PC-3 (cell line): ENCODE results near the gene CDH26. TPM values are rescaled to one million over a fixed set of nuclear protein-coding genes. Genes with fewer than 3 reads are reported as not detected.

ENCODE experiments used
- ATAC-seq: fragments of 200-7000 bp; cut with Tn5 transposase; 2 replicates; pipeline ENCODE4 v1.9.1; 2020; ENCODE audit warnings: mild to moderate bottlenecking, moderate library complexity
- BruUV-seq: library from RNA; stranded (reverse); fragments of 400-500 nt; replicated peaks from 2 replicates; lab custom pipeline; 2021; lab: Mats Ljungman, UMichigan
- CTCF ChIA-PET: fragments of 300-600 bp; sonication (Branson Sonifier 250); formaldehyde crosslinking; loops from one replicate; lab custom pipeline; 2022; ENCODE audit warnings: antibody characterized with exemption; lab: Charles Lee
- POLR2A ChIA-PET: fragments of 300-600 bp; sonication (Branson Sonifier 250); formaldehyde crosslinking; loops from one replicate; lab custom pipeline; 2022; ENCODE audit warnings: antibody characterized with exemption; ENCODE audit not compliant: unreplicated experiment; lab: Charles Lee
- DNase-seq: peaks from one replicate; pipeline ENCODE4 v3.0.0-alpha.2; 2015
- H2AFZ ChIP-seq: fragments of 300-600 bp; sonication (generic); 2 replicates; pipeline ENCODE4 v1.6.0; 2016; ENCODE audit warnings: antibody characterized with exemption, low read length
- H3F3A ChIP-seq: fragments of 300-600 bp; sonication (generic); one replicate; pipeline ENCODE4 v1.6.0; 2017; ENCODE audit warnings: antibody characterized with exemption, low read length, control low read depth, mild to moderate bottlenecking; ENCODE audit not compliant: unreplicated experiment
- H3K27ac ChIP-seq: fragments of 300-600 bp; sonication (generic); 2 replicates; pipeline ENCODE4 v1.5.1; 2016; ENCODE audit warnings: mild to moderate bottlenecking, low read length
- H3K27me3 ChIP-seq: fragments of 300-600 bp; sonication (generic); 2 replicates; pipeline ENCODE4 v1.6.1; 2016; ENCODE audit warnings: low read length, mixed read lengths
- H3K36me3 ChIP-seq: fragments of 300-600 bp; sonication (generic); 2 replicates; pipeline ENCODE4 v1.6.1; 2016; ENCODE audit warnings: low read depth, mixed run types, low read length, mixed read lengths
- H3K4me1 ChIP-seq: fragments of 300-600 bp; sonication (generic); 2 replicates; pipeline ENCODE4 v1.5.1; 2016; ENCODE audit warnings: low read length; ENCODE audit not compliant: insufficient read depth
- H3K4me2 ChIP-seq: fragments of 300-600 bp; sonication (generic); 2 replicates; pipeline ENCODE4 v1.6.0; 2016; ENCODE audit warnings: low read length
- H3K4me3 ChIP-seq: fragments of 300-600 bp; sonication (generic); 2 replicates; pipeline ENCODE4 v1.5.1; 2016; ENCODE audit warnings: mild to moderate bottlenecking, low read length, mixed read lengths
- H3K79me2 ChIP-seq: fragments of 300-600 bp; sonication (generic); 2 replicates; pipeline ENCODE4 v1.6.1; 2017; ENCODE audit warnings: low read length, mixed read lengths
- H3K9ac ChIP-seq: fragments of 300-600 bp; sonication (generic); 2 replicates; pipeline ENCODE4 v1.6.0; 2016; ENCODE audit warnings: mild to moderate bottlenecking, low read length
- H3K9me2 ChIP-seq: fragments of 300-600 bp; sonication (generic); replicated peaks from 2 replicates; pipeline ENCODE4 v1.6.1; 2016; ENCODE audit warnings: mixed run types, low read length, mixed read lengths
- H3K9me3 ChIP-seq: fragments of 300-600 bp; sonication (generic); 2 replicates; pipeline ENCODE4 v1.6.1; 2016; ENCODE audit warnings: low read length, mixed read lengths
- H4K20me1 ChIP-seq: fragments of 300-600 bp; sonication (generic); 2 replicates; pipeline ENCODE4 v1.6.1; 2016; ENCODE audit warnings: low read length, mixed read lengths
- CTCF ChIP-seq: fragments of 300-600 bp; sonication (generic); conservative IDR thresholded peaks from 2 replicates; pipeline ENCODE4 v1.5.1; 2017; ENCODE audit warnings: antibody characterized with exemption, low read depth, mild to moderate bottlenecking, low read length
- EZH2 ChIP-seq: fragments of 300-600 bp; sonication (generic); IDR thresholded peaks from one replicate; pipeline ENCODE4 v1.6.1; 2017; ENCODE audit warnings: antibody characterized with exemption, mild to moderate bottlenecking, low read length; ENCODE audit not compliant: unreplicated experiment
- EZH2phosphoT487 ChIP-seq: fragments of 300-600 bp; sonication (generic); IDR thresholded peaks from 2 replicates; pipeline ENCODE4 v1.6.1; 2018; ENCODE audit warnings: mild to moderate bottlenecking, antibody characterized with exemption, low read length, borderline replicate concordance
- intact Hi-C: fragments of 100-400 bp; cut with micrococcal nuclease; formaldehyde crosslinking; loops from 2 replicates; pipeline ENCODE4 v1.9.0; 2023
- total RNA-seq: library from RNA; depleted of rRNA; stranded (reverse); fragments of >200 nt; gene quantifications from 2 replicates; pipeline ENCODE4 v1.2.3, GENCODE V29; 2014

Gene CDH26
- total RNA-seq, 1 experiment from 2014 or later, result 1.2 TPM

- no peak overlapping the region for H3K27ac ChIP-seq
- no peaks in the 10 kb centered on the region for H3K9me3 ChIP-seq
- H3K9me2 ChIP-seq, result no peaks in the 10 kb centered on the region
- no peaks in the 10 kb centered on the region for H4K20me1 ChIP-seq
- H3F3A ChIP-seq, result no peaks in the 10 kb centered on the region
- no peaks in the 10 kb centered on the region for H3K4me1 ChIP-seq
- no peak overlapping the region for H2AFZ ChIP-seq
- H3K4me2 ChIP-seq, result no peak overlapping the region
- ChIA-PET CTCF (interaction anchor here (1.6 kb wide), 1 partner anchor 109 kb away, joined by 5 read pairs; no protein-coding TSS in a partner anchor), POLR2A (no interaction called here)
- H3K79me2 ChIP-seq, result no peaks in the 10 kb centered on the region
- DNase-seq (no peak), ATAC-seq (no peak)
- peaks cover 3% of the 10 kb centered on the region; the same call in 1 of the 2 replicates for H3K36me3 ChIP-seq
- H3K27me3 ChIP-seq, result no peaks in the 10 kb centered on the region
- no peak overlapping the region for H3K4me3 ChIP-seq
- no TSS peak for BruUV-seq
- intact Hi-C loops, result no loop called here
- TF ChIP-seq EZH2phosphoT487, result no peak
- TF ChIP-seq CTCF, result no peak
- TF ChIP-seq EZH2, result no peak
- H3K9ac ChIP-seq, result no peak overlapping the region
Observed at GRCh38 chr20:59948212-59948611, 10.0 kb upstream of the CDH26 start.

- H3K27me3 ChIP-seq, result no peaks in the 10 kb centered on the region
- no peaks in the 10 kb centered on the region for H4K20me1 ChIP-seq
- ChIA-PET POLR2A (no interaction called here), CTCF (no interaction called here)
- H3F3A ChIP-seq, result no peaks in the 10 kb centered on the region
- H3K9me2 ChIP-seq, result no peaks in the 10 kb centered on the region
- H3K9me3 ChIP-seq, result no peaks in the 10 kb centered on the region
- no peaks in the 10 kb centered on the region for H3K4me1 ChIP-seq
- peak; percentile 69 for DNase-seq
- H3K36me3 ChIP-seq, result no peaks in the 10 kb centered on the region; the same call in 1 of the 2 replicates
- H3K9ac ChIP-seq, result no peak overlapping the region
- no peak overlapping the region for H2AFZ ChIP-seq
- H3K27ac ChIP-seq, result no peak overlapping the region
- no TSS peak for BruUV-seq
- TF ChIP-seq EZH2phosphoT487 (no peak), CTCF (peak; percentile 86)
- no peak overlapping the region for H3K4me3 ChIP-seq
- no peak overlapping the region for H3K4me2 ChIP-seq
- H3K79me2 ChIP-seq, result no peaks in the 10 kb centered on the region
- intact Hi-C loops, result loop anchor here (1.0 kb wide), 1 partner anchor 101 kb away; no protein-coding TSS in a partner anchor
- peak; percentile 71 for ATAC-seq
Observed at GRCh38 chr20:59948828-59949720, 9.1 kb upstream of the CDH26 start.

- H3K79me2 ChIP-seq, result no peaks in the 10 kb centered on the region
- H3K4me1 ChIP-seq, result no peaks in the 10 kb centered on the region
- no peaks in the 10 kb centered on the region for H3K27me3 ChIP-seq
- no peaks in the 10 kb centered on the region; the same call in 1 of the 2 replicates for H3K36me3 ChIP-seq
- no peaks in the 10 kb centered on the region for H3K9me3 ChIP-seq
- DNase-seq (no peak), ATAC-seq (no peak)
- H3K27ac ChIP-seq, result no peak overlapping the region
- intact Hi-C loops, result loop anchor here (1.0 kb wide), 1 partner anchor 100 kb away; no protein-coding TSS in a partner anchor
- TF ChIP-seq EZH2 (no peak), EZH2phosphoT487 (no peak)
- no peak overlapping the region for H3K4me2 ChIP-seq
- no peaks in the 10 kb centered on the region for H3K9me2 ChIP-seq
- no peak overlapping the region for H2AFZ ChIP-seq
- H3K4me3 ChIP-seq, result no peak overlapping the region
- BruUV-seq, result no TSS peak
- no peaks in the 10 kb centered on the region for H4K20me1 ChIP-seq
- H3K9ac ChIP-seq, result no peak overlapping the region
- ChIA-PET POLR2A (no interaction called here), CTCF (no interaction called here)
- H3F3A ChIP-seq, result no peaks in the 10 kb centered on the region
Observed at GRCh38 chr20:59949911-59950310, 8.3 kb upstream of the CDH26 start.
